Fibroblast of lung (primary cell): ENCODE results near the gene STK4. TPM values are rescaled to one million over a fixed set of nuclear protein-coding genes. Genes with fewer than 3 reads are reported as not detected.

ENCODE experiments used
- DNase-seq, 2 donors: peaks; one replicate each; pipeline versions ENCODE4 v3.0.0 to v3.0.0-alpha.2; 2010; ENCODE audit warnings: low read depth in 2 of 2
- H2AFZ ChIP-seq: 2 replicates; pipeline ENCODE4 v1.5.1; 2012; ENCODE audit warnings: low read length, control low read depth, inconsistent platforms
- H3K27ac ChIP-seq: 2 replicates; pipeline ENCODE4 v1.5.1; 2011; ENCODE audit warnings: low read length, control low read depth; ENCODE audit not compliant: insufficient read depth
- H3K27me3 ChIP-seq: 2 replicates; pipeline ENCODE4 v1.5.1; 2011; ENCODE audit warnings: mild to moderate bottlenecking, low read length; ENCODE audit not compliant: control insufficient read depth, insufficient read depth
- H3K36me3 ChIP-seq: 2 replicates; pipeline ENCODE4 v1.5.1; 2011; ENCODE audit warnings: low read length; ENCODE audit not compliant: control insufficient read depth, insufficient read depth
- H3K4me1 ChIP-seq: 2 replicates; pipeline ENCODE4 v1.5.1; 2011; ENCODE audit warnings: low read length; ENCODE audit not compliant: control insufficient read depth, insufficient read depth; ENCODE audit errors: extremely low read depth
- H3K4me2 ChIP-seq: 2 replicates; pipeline ENCODE4 v1.5.1; 2011; ENCODE audit warnings: low read length, control low read depth; ENCODE audit not compliant: insufficient read depth; ENCODE audit errors: extremely low read depth
- H3K4me3 ChIP-seq, 4 experiments: fragments of 200-600 bp in 1 of 4; sonication (generic) in 1 of 4; replicated peaks in 1 of 4; 2 replicates each; pipeline ENCODE4 v1.5.1; 2011 to 2016; ENCODE audit warnings: low read length in 4 of 4, low read depth in 3 of 4, mild to moderate bottlenecking in 3 of 4, control low read depth in 2 of 4, inconsistent platforms in 1 of 4, mixed read lengths in 1 of 4; ENCODE audit not compliant: insufficient read depth in 1 of 4; ENCODE audit errors: control extremely low read depth in 1 of 4
- H3K79me2 ChIP-seq: 2 replicates; pipeline ENCODE4 v1.5.1; 2012; ENCODE audit warnings: mild to moderate bottlenecking, low read length, inconsistent platforms; ENCODE audit not compliant: control insufficient read depth, insufficient read depth
- H3K9ac ChIP-seq: 2 replicates; pipeline ENCODE4 v1.5.1; 2011; ENCODE audit warnings: mild to moderate bottlenecking, low read length, control low read depth; ENCODE audit not compliant: insufficient read depth
- H3K9me3 ChIP-seq: 2 replicates; pipeline ENCODE4 v1.5.1; 2012; ENCODE audit warnings: low read depth, low read length; ENCODE audit not compliant: control insufficient read depth, insufficient read depth
- H4K20me1 ChIP-seq: 2 replicates; pipeline ENCODE4 v1.5.1; 2011; ENCODE audit warnings: low read length; ENCODE audit not compliant: control insufficient read depth, insufficient read depth; ENCODE audit errors: extremely low read depth
- EZH2 ChIP-seq: IDR thresholded peaks from 2 replicates; pipeline ENCODE4 v1.5.1; 2012; ENCODE audit warnings: low read length, control low read depth, mild to moderate bottlenecking; ENCODE audit errors: missing control alignments
- polyA plus RNA-seq, 2 donors: library from polyadenylated mRNA; depleted of rRNA in 1 of 2; stranded (reverse) in 1 of 2; unstranded in 1 of 2; fragments of >200 nt; gene quantifications; 2 replicates each; pipeline ENCODE4 v1.2.1, GENCODE V29; 2011 to 2012; ENCODE audit warnings: missing spikeins in 1 of 2
- total RNA-seq: library from RNA; depleted of rRNA; stranded (reverse); fragments of >200 nt; gene quantifications from 2 replicates; pipeline ENCODE4 v1.2.1, GENCODE V29; 2014
- TF ChIP-seq, protein P1 (sequence below), 2 donors: IDR thresholded peaks in 1 of 2; conservative IDR thresholded peaks in 1 of 2; 1 replicate in 1 of 2; 2 replicates in 1 of 2; pipeline ENCODE4 v1.5.1; 2011 to 2012; ENCODE audit warnings: low read length in 2 of 2, control low read depth in 1 of 2, inconsistent platforms in 1 of 2, low read depth in 1 of 2, mild to moderate bottlenecking in 1 of 2

The STK4 gene
- total and polyA plus RNA-seq, 2 donors (not counting 1 experiment from before 2014, with no cell fraction given), result 19.0 to 31.7 TPM

DNA sequence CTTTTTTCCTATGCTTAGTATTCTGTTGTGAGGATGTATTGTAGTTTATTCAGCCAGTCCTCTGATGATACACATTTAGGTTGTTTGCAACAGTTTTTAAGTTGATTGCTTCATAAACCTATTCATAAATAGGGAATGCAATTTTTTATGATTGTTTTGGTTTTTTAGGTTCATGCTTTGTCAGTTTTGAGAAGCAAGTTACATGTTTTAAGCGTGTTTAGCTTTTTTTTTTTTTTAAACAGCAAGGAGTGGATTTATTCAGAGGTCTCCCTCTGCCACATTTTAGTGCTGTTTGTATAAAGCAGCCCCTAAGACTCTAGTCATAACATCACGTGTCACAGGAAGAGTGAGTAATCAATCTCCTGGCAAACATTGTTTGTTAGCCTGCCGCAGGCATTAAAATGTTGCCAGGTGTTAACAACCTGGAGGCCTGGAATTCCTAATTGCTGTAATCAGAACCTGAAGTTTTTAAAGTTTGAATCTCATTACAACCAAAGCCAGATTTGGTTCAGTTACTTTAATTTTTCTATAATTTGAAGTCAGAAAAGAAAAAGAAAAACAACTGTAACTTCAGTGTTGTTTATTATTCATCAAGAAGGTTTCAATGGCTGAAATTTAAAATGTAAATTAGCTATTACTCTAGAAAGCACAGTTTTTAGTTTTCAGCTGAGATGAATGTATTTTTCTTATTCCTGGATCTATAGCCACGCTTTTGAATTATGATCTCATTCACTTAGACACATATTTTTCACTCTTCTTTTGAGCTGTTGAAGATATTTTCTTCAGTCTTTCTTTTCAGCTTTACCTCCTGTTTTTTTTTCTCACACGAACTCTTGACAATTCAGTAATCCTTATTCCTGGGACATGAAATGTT lies 75.4 kb downstream of the STK4 start:
- Histone ChIP-seq H3K4me3 (no peak overlapping the region), H3K4me2 (no peak overlapping the region), H3K9ac (no peak overlapping the region), H3K27ac (no peak overlapping the region), H3K27me3 (no peaks in the 10 kb centered on the region), H3K9me3 (no peaks in the 10 kb centered on the region), H4K20me1 (no peaks in the 10 kb centered on the region), H3K4me1 (peaks cover 4% of the 10 kb centered on the region), H3K79me2 (no peaks in the 10 kb centered on the region), H3K36me3 (no peaks in the 10 kb centered on the region), H2AFZ (no peak overlapping the region)
- peak; percentile 37 to 70 for DNase-seq
- TF ChIP-seq, protein P1, sequence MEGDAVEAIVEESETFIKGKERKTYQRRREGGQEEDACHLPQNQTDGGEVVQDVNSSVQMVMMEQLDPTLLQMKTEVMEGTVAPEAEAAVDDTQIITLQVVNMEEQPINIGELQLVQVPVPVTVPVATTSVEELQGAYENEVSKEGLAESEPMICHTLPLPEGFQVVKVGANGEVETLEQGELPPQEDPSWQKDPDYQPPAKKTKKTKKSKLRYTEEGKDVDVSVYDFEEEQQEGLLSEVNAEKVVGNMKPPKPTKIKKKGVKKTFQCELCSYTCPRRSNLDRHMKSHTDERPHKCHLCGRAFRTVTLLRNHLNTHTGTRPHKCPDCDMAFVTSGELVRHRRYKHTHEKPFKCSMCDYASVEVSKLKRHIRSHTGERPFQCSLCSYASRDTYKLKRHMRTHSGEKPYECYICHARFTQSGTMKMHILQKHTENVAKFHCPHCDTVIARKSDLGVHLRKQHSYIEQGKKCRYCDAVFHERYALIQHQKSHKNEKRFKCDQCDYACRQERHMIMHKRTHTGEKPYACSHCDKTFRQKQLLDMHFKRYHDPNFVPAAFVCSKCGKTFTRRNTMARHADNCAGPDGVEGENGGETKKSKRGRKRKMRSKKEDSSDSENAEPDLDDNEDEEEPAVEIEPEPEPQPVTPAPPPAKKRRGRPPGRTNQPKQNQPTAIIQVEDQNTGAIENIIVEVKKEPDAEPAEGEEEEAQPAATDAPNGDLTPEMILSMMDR (conservative IDR thresholded peaks at IDR 0.05 in 1 of 2, IDR thresholded peaks at IDR 0.05 in 1 of 2; ENCODE audit: low read depth in 1 of 2, low read length in 2 of 2), result no peak
- no peak for TF ChIP-seq EZH2

DNA sequence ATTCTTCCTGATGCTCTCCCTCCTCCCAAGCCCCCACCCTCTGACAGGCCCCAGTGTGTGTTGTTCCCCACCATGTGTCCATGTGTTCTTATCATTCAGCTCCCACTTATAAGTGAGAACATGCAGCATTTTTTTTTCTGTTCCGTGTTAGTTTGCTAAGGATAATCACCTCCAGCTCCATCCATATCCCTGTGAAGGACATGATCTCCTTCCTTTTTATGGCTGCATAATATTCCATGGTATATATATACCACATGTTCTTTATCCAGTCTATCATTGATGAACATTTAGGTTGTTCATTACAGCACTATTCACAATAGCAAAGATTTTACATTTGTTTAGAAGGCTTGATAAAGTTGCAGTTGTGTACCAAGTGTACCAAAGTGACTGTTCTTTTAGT lies 76.7 kb downstream of the STK4 start:
- Histone ChIP-seq H3K4me2 (no peak overlapping the region), H4K20me1 (no peaks in the 10 kb centered on the region), H3K4me1 (no peaks in the 10 kb centered on the region), H3K9ac (no peak overlapping the region), H3K36me3 (no peaks in the 10 kb centered on the region), H3K27me3 (no peaks in the 10 kb centered on the region), H2AFZ (no peak overlapping the region), H3K79me2 (no peaks in the 10 kb centered on the region), H3K9me3 (no peaks in the 10 kb centered on the region), H3K4me3 (no peak overlapping the region), H3K27ac (no peak overlapping the region)
- no peak for TF ChIP-seq EZH2
- TF ChIP-seq, protein P1 (conservative IDR thresholded peaks at IDR 0.05 in 1 of 2, IDR thresholded peaks at IDR 0.05 in 1 of 2; ENCODE audit: low read depth in 1 of 2, low read length in 2 of 2), result no peak
- no peak for DNase-seq

DNA sequence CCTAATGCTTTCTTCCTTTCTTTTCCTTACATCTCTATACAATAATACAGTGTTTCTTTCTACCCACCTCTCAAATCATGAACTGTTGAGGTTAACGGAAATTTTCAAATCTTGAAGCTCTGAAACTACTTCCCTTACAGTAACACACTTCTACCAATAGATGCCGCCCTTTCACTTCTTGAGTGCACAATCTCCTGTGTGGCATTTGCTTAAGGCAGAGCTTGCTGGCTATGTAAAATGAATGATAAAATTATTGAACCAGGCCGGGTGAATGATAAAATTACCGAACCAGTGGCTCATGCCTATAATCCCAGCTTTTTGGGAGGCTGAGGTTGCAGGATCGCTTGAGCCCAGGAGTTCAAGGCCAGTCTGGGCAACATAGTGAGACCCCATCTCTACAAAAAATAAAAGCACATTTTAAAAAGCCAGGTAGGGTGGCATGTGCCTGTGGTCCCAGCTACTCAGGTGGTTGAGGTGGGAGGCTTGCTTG lies 77.8 kb downstream of the STK4 start:
- no peak overlapping the region for H3K9ac ChIP-seq
- no peak overlapping the region for H3K4me3 ChIP-seq
- H3K4me2 ChIP-seq, result no peak overlapping the region
- H3K79me2 ChIP-seq, result no peaks in the 10 kb centered on the region
- H2AFZ ChIP-seq, result no peak overlapping the region
- H3K9me3 ChIP-seq, result no peaks in the 10 kb centered on the region
- TF ChIP-seq, protein P1 (conservative IDR thresholded peaks at IDR 0.05 in 1 of 2, IDR thresholded peaks at IDR 0.05 in 1 of 2; ENCODE audit: low read depth in 1 of 2, low read length in 2 of 2), result peak; percentile 90 to 96
- no peak for TF ChIP-seq EZH2
- no peak overlapping the region for H3K27ac ChIP-seq
- H3K4me1 ChIP-seq, result no peaks in the 10 kb centered on the region
- no peaks in the 10 kb centered on the region for H3K27me3 ChIP-seq
- no peaks in the 10 kb centered on the region for H4K20me1 ChIP-seq
- H3K36me3 ChIP-seq, result no peaks in the 10 kb centered on the region
- peak; percentile 72 to 89 for DNase-seq
